Measurements from ENCODE around the gene USP17L22.
"Not testable (repeated sequence)": the region's sequence is repeated elsewhere in the genome, so short reads cannot be mapped to it uniquely, and the experiment has no call there.

The USP17L22 gene, protein sequence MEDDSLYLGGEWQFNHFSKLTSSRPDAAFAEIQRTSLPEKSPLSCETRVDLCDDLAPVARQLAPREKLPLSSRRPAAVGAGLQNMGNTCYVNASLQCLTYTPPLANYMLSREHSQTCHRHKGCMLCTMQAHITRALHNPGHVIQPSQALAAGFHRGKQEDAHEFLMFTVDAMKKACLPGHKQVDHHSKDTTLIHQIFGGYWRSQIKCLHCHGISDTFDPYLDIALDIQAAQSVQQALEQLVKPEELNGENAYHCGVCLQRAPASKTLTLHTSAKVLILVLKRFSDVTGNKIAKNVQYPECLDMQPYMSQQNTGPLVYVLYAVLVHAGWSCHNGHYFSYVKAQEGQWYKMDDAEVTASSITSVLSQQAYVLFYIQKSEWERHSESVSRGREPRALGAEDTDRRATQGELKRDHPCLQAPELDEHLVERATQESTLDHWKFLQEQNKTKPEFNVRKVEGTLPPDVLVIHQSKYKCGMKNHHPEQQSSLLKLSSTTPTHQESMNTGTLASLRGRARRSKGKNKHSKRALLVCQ

DNA sequence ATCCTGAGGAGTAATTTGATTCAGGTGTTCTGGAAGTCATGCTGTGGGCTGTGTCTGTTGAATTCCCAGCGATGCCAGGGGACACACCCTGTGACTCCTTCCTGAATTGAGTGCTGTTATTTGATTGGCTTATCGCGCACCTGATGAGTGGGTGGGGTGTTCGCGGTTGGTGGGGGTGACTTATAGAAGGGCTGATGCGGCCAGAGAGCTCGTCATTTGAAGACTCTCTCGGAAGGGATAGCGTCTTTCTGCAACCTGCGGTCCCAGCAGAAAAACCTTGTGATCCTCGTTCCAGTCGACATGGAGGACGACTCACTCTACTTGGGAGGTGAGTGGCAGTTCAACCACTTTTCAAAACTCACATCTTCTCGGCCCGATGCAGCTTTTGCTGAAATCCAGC lies at the start of gene USP17L22:
Gene USP17L22 (plus strand): TSS at position 301 of the 400 bp plus-strand sequence. CDS start 0 bp downstream, at position 301.
- H3K36me3 ChIP-seq (ENCODE audit: control insufficient read depth, insufficient read depth, low read length); H3K9ac ChIP-seq (ENCODE audit: low read length); H3K27me3 ChIP-seq (ENCODE audit: control insufficient read depth, insufficient read depth, low read length); H3K4me1 ChIP-seq (ENCODE audit: control insufficient read depth, insufficient read depth, low read length); H3K4me3 ChIP-seq (ENCODE audit: low read length); H3K27ac ChIP-seq (ENCODE audit: low read depth, low read length): not testable (repeated sequence)

DNA sequence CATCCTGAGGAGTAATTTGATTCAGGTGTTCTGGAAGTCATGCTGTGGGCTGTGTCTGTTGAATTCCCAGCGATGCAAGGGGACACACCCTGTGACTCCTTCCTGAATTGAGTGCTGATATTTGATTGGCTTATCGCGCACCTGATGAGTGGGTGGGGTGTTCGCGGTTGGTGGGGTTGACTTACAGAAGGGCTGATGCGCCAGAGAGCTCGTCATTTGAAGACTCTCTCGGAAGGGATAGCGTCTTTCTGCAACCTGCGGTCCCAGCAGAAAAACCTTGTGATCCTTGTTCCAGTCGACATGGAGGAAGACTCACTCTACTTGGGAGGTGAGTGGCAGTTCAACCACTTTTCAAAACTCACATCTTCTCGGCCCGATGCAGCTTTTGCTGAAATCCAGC lies 47.6 kb upstream of the USP17L22 start, which contains the start of gene USP17L12:
Gene USP17L12 (plus strand): TSS at position 301 of the 400 bp plus-strand sequence. CDS start 0 bp downstream, at position 301.
- H3K27ac ChIP-seq (ENCODE audit: low read depth, low read length); H3K27me3 ChIP-seq (ENCODE audit: control insufficient read depth, insufficient read depth, low read length); H3K36me3 ChIP-seq (ENCODE audit: control insufficient read depth, insufficient read depth, low read length); H3K4me1 ChIP-seq (ENCODE audit: control insufficient read depth, insufficient read depth, low read length); H3K9ac ChIP-seq (ENCODE audit: low read length); H3K4me3 ChIP-seq (ENCODE audit: low read length): not testable (repeated sequence)

DNA sequence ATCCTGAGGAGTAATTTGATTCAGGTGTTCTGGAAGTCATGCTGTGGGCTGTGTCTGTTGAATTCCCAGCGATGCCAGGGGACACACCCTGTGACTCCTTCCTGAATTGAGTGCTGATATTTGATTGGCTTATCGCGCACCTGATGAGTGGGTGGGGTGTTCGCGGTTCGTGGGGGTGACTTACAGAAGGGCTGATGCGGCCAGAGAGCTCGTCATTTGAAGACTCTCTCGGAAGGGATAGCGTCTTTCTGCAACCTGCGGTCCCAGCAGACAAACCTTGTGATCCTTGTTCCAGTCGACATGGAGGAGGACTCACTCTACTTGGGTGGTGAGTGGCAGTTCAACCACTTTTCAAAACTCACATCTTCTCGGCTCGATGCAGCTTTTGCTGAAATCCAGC lies 42.8 kb upstream of the USP17L22 start, which contains the start of gene USP17L13:
Gene USP17L13 (plus strand): TSS at position 301 of the 400 bp plus-strand sequence. CDS start 0 bp downstream, at position 301.
- not testable (repeated sequence) for H3K27me3 ChIP-seq (ENCODE audit: control insufficient read depth, insufficient read depth, low read length); H3K36me3 ChIP-seq (ENCODE audit: control insufficient read depth, insufficient read depth, low read length); H3K4me3 ChIP-seq (ENCODE audit: low read length); H3K9ac ChIP-seq (ENCODE audit: low read length); H3K4me1 ChIP-seq (ENCODE audit: control insufficient read depth, insufficient read depth, low read length); H3K27ac ChIP-seq (ENCODE audit: low read depth, low read length)

DNA sequence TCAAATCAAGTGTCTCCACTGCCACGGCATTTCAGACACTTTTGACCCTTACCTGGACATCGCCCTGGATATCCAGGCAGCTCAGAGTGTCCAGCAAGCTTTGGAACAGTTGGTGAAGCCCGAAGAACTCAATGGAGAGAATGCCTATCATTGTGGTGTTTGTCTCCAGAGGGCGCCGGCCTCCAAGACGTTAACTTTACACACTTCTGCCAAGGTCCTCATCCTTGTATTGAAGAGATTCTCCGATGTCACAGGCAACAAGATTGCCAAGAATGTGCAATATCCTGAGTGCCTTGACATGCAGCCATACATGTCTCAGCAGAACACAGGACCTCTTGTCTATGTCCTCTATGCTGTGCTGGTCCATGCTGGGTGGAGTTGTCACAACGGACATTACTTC lies 37.2 kb upstream of the USP17L22 start:
- H3K27ac ChIP-seq (ENCODE audit: low read depth, low read length); H3K27me3 ChIP-seq (ENCODE audit: control insufficient read depth, insufficient read depth, low read length); H3K4me3 ChIP-seq (ENCODE audit: low read length); H3K36me3 ChIP-seq (ENCODE audit: control insufficient read depth, insufficient read depth, low read length); H3K4me1 ChIP-seq (ENCODE audit: control insufficient read depth, insufficient read depth, low read length); H3K9ac ChIP-seq (ENCODE audit: low read length): not testable (repeated sequence)

DNA sequence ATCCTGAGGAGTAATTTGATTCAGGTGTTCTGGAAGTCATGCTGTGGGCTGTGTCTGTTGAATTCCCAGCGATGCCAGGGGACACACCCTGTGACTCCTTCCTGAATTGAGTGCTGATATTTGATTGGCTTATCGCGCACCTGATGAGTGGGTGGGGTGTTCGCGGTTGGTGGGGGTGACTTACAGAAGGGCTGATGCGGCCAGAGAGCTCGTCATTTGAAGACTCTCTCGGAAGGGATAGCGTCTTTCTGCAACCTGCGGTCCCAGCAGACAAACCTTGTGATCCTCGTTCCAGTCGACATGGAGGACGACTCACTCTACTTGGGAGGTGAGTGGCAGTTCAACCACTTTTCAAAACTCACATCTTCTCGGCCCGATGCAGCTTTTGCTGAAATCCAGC lies 33.3 kb upstream of the USP17L22 start, which contains the start of gene USP17L15:
Gene USP17L15 (plus strand): TSS at position 301 of the 400 bp plus-strand sequence. CDS start 0 bp downstream, at position 301.
- H3K36me3 ChIP-seq (ENCODE audit: control insufficient read depth, insufficient read depth, low read length); H3K9ac ChIP-seq (ENCODE audit: low read length); H3K4me1 ChIP-seq (ENCODE audit: control insufficient read depth, insufficient read depth, low read length); H3K27me3 ChIP-seq (ENCODE audit: control insufficient read depth, insufficient read depth, low read length); H3K4me3 ChIP-seq (ENCODE audit: low read length); H3K27ac ChIP-seq (ENCODE audit: low read depth, low read length): not testable (repeated sequence)

DNA sequence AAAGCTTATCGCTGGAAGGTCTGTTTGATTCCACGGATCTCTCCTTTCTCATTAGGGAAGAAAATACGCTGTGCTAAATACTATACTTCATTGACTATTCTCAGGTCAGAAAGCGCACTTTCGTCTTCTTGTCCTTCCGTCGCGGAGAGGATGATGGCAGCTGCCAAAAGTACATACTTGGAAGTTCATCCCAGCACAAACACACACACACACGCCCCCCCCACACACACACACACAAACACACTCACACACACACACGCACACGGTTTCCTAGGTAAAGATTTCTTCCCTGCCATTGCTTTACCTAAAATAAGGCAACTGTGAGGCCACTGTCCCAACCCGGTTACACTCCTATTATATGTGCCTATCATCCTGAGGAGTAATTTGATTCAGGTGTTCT lies 29.0 kb upstream of the USP17L22 start:
- H3K4me3 ChIP-seq (ENCODE audit: low read length); H3K4me1 ChIP-seq (ENCODE audit: control insufficient read depth, insufficient read depth, low read length); H3K27me3 ChIP-seq (ENCODE audit: control insufficient read depth, insufficient read depth, low read length); H3K27ac ChIP-seq (ENCODE audit: low read depth, low read length); H3K36me3 ChIP-seq (ENCODE audit: control insufficient read depth, insufficient read depth, low read length); H3K9ac ChIP-seq (ENCODE audit: low read length): not testable (repeated sequence)

DNA sequence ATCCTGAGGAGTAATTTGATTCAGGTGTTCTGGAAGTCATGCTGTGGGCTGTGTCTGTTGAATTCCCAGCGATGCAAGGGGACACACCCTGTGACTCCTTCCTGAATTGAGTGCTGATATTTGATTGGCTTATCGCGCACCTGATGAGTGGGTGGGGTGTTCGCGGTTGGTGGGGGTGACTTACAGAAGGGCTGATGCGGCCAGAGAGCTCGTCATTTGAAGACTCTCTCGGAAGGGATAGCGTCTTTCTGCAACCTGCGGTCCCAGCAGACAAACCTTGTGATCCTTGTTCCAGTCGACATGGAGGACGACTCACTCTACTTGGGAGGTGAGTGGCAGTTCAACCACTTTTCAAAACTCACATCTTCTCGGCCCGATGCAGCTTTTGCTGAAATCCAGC lies 23.8 kb upstream of the USP17L22 start, which contains the start of gene USP17L17:
Gene USP17L17 (plus strand): TSS at position 301 of the 400 bp plus-strand sequence. CDS start 0 bp downstream, at position 301.
- not testable (repeated sequence) for H3K4me3 ChIP-seq (ENCODE audit: low read length); H3K4me1 ChIP-seq (ENCODE audit: control insufficient read depth, insufficient read depth, low read length); H3K27ac ChIP-seq (ENCODE audit: low read depth, low read length); H3K36me3 ChIP-seq (ENCODE audit: control insufficient read depth, insufficient read depth, low read length); H3K27me3 ChIP-seq (ENCODE audit: control insufficient read depth, insufficient read depth, low read length); H3K9ac ChIP-seq (ENCODE audit: low read length)

DNA sequence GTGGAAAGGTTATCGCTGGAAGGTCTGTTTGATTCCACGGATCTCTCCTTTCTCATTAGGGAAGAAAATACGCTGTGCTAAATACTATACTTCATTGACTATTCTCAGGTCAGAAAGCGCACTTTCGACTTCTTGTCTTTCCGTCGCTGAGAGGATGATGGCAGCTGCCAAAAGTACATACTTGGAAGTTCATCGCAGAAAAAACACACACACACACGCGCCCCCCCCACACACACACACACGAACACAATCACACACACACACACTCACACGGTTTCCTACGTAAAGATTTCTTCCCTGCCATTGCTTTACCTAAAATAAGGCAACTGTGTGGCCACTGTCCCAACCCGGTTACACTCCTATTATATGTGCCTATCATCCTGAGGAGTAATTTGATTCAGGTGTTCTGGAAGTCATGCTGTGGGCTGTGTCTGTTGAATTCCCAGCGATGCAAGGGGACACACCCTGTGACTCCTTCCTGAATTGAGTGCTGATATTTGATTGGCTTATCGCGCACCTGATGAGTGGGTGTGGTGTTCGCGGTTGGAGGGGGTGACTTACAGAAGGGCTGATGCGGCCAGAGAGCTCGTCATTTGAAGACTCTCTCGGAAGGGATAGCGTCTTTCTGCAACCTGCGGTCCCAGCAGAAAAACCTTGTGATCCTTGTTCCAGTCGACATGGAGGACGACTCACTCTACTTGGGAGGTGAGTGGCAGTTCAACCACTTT lies 19.3 kb upstream of the USP17L22 start, which contains the start of gene USP17L18:
Gene USP17L18 (plus strand): TSS at position 678 of the 728 bp plus-strand sequence. CDS start 0 bp downstream, at position 678.
- H3K9ac ChIP-seq (ENCODE audit: low read length); H3K36me3 ChIP-seq (ENCODE audit: control insufficient read depth, insufficient read depth, low read length); H3K27me3 ChIP-seq (ENCODE audit: control insufficient read depth, insufficient read depth, low read length); H3K27ac ChIP-seq (ENCODE audit: low read depth, low read length); H3K4me3 ChIP-seq (ENCODE audit: low read length); H3K4me1 ChIP-seq (ENCODE audit: control insufficient read depth, insufficient read depth, low read length): not testable (repeated sequence)

DNA sequence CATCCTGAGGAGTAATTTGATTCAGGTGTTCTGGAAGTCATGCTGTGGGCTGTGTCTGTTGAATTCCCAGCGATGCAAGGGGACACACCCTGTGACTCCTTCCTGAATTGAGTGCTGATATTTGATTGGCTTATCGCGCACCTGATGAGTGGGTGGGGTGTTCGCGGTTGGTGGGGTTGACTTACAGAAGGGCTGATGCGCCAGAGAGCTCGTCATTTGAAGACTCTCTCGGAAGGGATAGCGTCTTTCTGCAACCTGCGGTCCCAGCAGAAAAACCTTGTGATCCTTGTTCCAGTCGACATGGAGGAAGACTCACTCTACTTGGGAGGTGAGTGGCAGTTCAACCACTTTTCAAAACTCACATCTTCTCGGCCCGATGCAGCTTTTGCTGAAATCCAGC lies 14.3 kb upstream of the USP17L22 start, which contains the start of gene USP17L19:
Gene USP17L19 (plus strand): TSS at position 301 of the 400 bp plus-strand sequence. CDS start 0 bp downstream, at position 301.
- H3K4me3 ChIP-seq (ENCODE audit: low read length); H3K36me3 ChIP-seq (ENCODE audit: control insufficient read depth, insufficient read depth, low read length); H3K9ac ChIP-seq (ENCODE audit: low read length); H3K27me3 ChIP-seq (ENCODE audit: control insufficient read depth, insufficient read depth, low read length); H3K4me1 ChIP-seq (ENCODE audit: control insufficient read depth, insufficient read depth, low read length); H3K27ac ChIP-seq (ENCODE audit: low read depth, low read length): not testable (repeated sequence)

DNA sequence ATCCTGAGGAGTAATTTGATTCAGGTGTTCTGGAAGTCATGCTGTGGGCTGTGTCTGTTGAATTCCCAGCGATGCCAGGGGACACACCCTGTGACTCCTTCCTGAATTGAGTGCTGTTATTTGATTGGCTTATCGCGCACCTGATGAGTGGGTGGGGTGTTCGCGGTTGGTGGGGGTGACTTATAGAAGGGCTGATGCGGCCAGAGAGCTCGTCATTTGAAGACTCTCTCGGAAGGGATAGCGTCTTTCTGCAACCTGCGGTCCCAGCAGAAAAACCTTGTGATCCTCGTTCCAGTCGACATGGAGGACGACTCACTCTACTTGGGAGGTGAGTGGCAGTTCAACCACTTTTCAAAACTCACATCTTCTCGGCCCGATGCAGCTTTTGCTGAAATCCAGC lies 9.6 kb upstream of the USP17L22 start, which contains the start of gene USP17L20:
Gene USP17L20 (plus strand): TSS at position 301 of the 400 bp plus-strand sequence. CDS start 0 bp downstream, at position 301.
- not testable (repeated sequence) for H3K9ac ChIP-seq (ENCODE audit: low read length); H3K36me3 ChIP-seq (ENCODE audit: control insufficient read depth, insufficient read depth, low read length); H3K4me3 ChIP-seq (ENCODE audit: low read length); H3K27me3 ChIP-seq (ENCODE audit: control insufficient read depth, insufficient read depth, low read length); H3K27ac ChIP-seq (ENCODE audit: low read depth, low read length); H3K4me1 ChIP-seq (ENCODE audit: control insufficient read depth, insufficient read depth, low read length)

DNA sequence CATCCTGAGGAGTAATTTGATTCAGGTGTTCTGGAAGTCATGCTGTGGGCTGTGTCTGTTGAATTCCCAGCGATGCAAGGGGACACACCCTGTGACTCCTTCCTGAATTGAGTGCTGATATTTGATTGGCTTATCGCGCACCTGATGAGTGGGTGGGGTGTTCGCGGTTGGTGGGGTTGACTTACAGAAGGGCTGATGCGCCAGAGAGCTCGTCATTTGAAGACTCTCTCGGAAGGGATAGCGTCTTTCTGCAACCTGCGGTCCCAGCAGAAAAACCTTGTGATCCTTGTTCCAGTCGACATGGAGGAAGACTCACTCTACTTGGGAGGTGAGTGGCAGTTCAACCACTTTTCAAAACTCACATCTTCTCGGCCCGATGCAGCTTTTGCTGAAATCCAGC lies 4.8 kb upstream of the USP17L22 start, which contains the start of gene USP17L21:
Gene USP17L21 (plus strand): TSS at position 301 of the 400 bp plus-strand sequence. CDS start 0 bp downstream, at position 301.
- not testable (repeated sequence) for H3K27ac ChIP-seq (ENCODE audit: low read depth, low read length); H3K36me3 ChIP-seq (ENCODE audit: control insufficient read depth, insufficient read depth, low read length); H3K4me3 ChIP-seq (ENCODE audit: low read length); H3K9ac ChIP-seq (ENCODE audit: low read length); H3K27me3 ChIP-seq (ENCODE audit: control insufficient read depth, insufficient read depth, low read length); H3K4me1 ChIP-seq (ENCODE audit: control insufficient read depth, insufficient read depth, low read length)

DNA sequence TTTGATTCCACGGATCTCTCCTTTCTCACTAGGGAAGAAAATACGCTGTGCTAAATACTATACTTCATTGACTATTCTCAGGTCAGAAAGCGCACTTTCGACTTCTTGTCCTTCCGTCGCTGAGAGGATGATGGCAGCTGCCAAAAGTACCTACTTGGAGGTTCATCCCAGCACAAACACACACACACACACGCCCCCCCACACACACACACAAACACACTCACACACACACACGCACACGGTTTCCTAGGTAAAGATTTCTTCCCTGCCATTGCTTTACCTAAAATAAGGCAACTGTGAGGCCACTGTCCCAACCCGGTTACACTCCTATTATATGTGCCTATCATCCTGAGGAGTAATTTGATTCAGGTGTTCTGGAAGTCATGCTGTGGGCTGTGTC lies 4.3 kb downstream of the USP17L22 start:
- not testable (repeated sequence) for H3K27me3 ChIP-seq (ENCODE audit: control insufficient read depth, insufficient read depth, low read length); H3K36me3 ChIP-seq (ENCODE audit: control insufficient read depth, insufficient read depth, low read length); H3K4me1 ChIP-seq (ENCODE audit: control insufficient read depth, insufficient read depth, low read length); H3K4me3 ChIP-seq (ENCODE audit: low read length); H3K27ac ChIP-seq (ENCODE audit: low read depth, low read length); H3K9ac ChIP-seq (ENCODE audit: low read length)
